K562 (cell line): ENCODE results near the gene PTP4A2. TPM values are rescaled to one million over a fixed set of nuclear protein-coding genes. Genes with fewer than 3 reads are reported as not detected.

Experiments used
- E2F6 ChIP-seq, 2 experiments: IDR thresholded peaks; 2 replicates each; pipeline ENCODE4 v1.6.1; 2011; ENCODE audit warnings: borderline replicate concordance in 1 of 2, control low read depth in 1 of 2, low read depth in 1 of 2, low read length in 1 of 2, mild to moderate bottlenecking in 1 of 2, mixed read lengths in 1 of 2, moderate library complexity in 1 of 2; ENCODE audit not compliant: insufficient read depth in 1 of 2, insufficient read length in 1 of 2, poor library complexity in 1 of 2, severe bottlenecking in 1 of 2; ENCODE audit errors: extremely low read depth in 1 of 2
- ESRRB ChIP-seq: fragments of 250-450 bp; sonication (Bioruptor Pico); IDR thresholded peaks from 2 replicates; pipeline ENCODE4 v1.5.0; 2020; ENCODE audit warnings: mild to moderate bottlenecking, moderate library complexity, borderline replicate concordance
- ETV6 ChIP-seq, 3 experiments: fragments of 150-350 bp in 1 of 3; sonication (generic) in 1 of 3; formaldehyde crosslinking in 1 of 3; IDR thresholded peaks; 2 replicates each; pipeline versions ENCODE4 v1.6.1 to v1.8.0; 2014 to 2022; ENCODE audit warnings: borderline replicate concordance in 2 of 3, low read depth in 2 of 3, antibody characterized with exemption in 1 of 3, low read length in 1 of 3, mild to moderate bottlenecking in 1 of 3, missing genetic modification reagents in 1 of 3
- EZH2 ChIP-seq: IDR thresholded peaks from 2 replicates; pipeline ENCODE4 v1.6.1; 2012; ENCODE audit warnings: low read depth, mild to moderate bottlenecking, inconsistent platforms, low read length, borderline replicate concordance
- FOS ChIP-seq: IDR thresholded peaks from 3 replicates; pipeline ENCODE4 v1.6.1; 2011; ENCODE audit not compliant: insufficient read length; ENCODE audit errors: extremely low read depth
- HDGF ChIP-seq: fragments of 450-650 bp; IDR thresholded peaks from 2 replicates; pipeline ENCODE4 v1.6.1; 2016
- ILF3 ChIP-seq: fragments of 450-650 bp; IDR thresholded peaks from 2 replicates; pipeline ENCODE4 v1.6.1; 2018; ENCODE audit warnings: antibody characterized with exemption, mild to moderate bottlenecking, moderate library complexity, borderline replicate concordance
- SMAD1 ChIP-seq: fragments of 150-350 bp; IDR thresholded peaks from 2 replicates; pipeline ENCODE4 v1.6.1; 2014; ENCODE audit warnings: low read length, low read depth; ENCODE audit not compliant: partially characterized antibody
- ZBTB8A ChIP-seq: fragments of 450-650 bp; IDR thresholded peaks from 2 replicates; pipeline ENCODE4 v1.6.1; 2018; ENCODE audit warnings: mild to moderate bottlenecking, moderate library complexity; ENCODE audit not compliant: partially characterized antibody
- ZNF79 ChIP-seq: fragments of 250-450 bp; sonication (Bioruptor Pico); IDR thresholded peaks from 2 replicates; pipeline ENCODE4 v1.4.0; 2020; ENCODE audit warnings: low read depth, mild to moderate bottlenecking, moderate library complexity
- polyA plus RNA-seq, 8 experiments: library from polyadenylated mRNA; depleted of rRNA in 4 of 8; stranded (reverse) in 5 of 8; unstranded in 3 of 8; fragments of >200 nt; fragmentation: Nextera tagmentation in 2 of 8; fragmentation: Illumina TruSeq in 1 of 8; extraction: Ambion mirVana in 2 of 8; extraction: Trizol in 1 of 8; gene quantifications; 2 replicates each; pipeline versions ENCODE4 v1.2.1 to v1.2.3, GENCODE V29; 2011 to 2014; ENCODE audit warnings: inconsistent platforms in 1 of 8, missing spikeins in 1 of 8
- total RNA-seq, 7 experiments: library from RNA; depleted of rRNA in 6 of 7; stranded (reverse); fragments of >200 nt in 6 of 7; fragmentation: Illumina TruSeq in 2 of 7; extraction: Trizol in 2 of 7; gene quantifications; 2 replicates each; pipeline versions ENCODE4 v1.2.1 to v1.2.3, GENCODE V29; 2011 to 2021; ENCODE audit warnings: low replicate concordance in 1 of 7
- TF ChIP-seq, protein P1 (sequence below): fragments of 250-450 bp; sonication (Bioruptor Pico); IDR thresholded peaks from 2 replicates; pipeline ENCODE4 v1.4.0; 2020; ENCODE audit warnings: mild to moderate bottlenecking, moderate library complexity
- TF ChIP-seq, protein P2 (sequence below): sonication (generic); formaldehyde crosslinking; IDR thresholded peaks from 2 replicates; pipeline ENCODE4 v1.8.0; 2022; ENCODE audit warnings: mild to moderate bottlenecking, missing genetic modification reagents
- TF ChIP-seq, protein P3 (sequence below): sonication (generic); formaldehyde crosslinking; IDR thresholded peaks from 2 replicates; pipeline ENCODE4 v1.8.1; 2022; ENCODE audit warnings: missing genetic modification reagents
- TF ChIP-seq, protein P4 (sequence below): fragments of 450-650 bp; IDR thresholded peaks from 2 replicates; pipeline ENCODE4 v1.6.1; 2016; ENCODE audit warnings: antibody characterized with exemption

Gene PTP4A2
- total and polyA plus RNA-seq, 9 of the 15 experiments (the other 6 are each of a cell fraction or from before 2014, with no cell fraction given), result 197 to 870 (median 480) TPM

DNA sequence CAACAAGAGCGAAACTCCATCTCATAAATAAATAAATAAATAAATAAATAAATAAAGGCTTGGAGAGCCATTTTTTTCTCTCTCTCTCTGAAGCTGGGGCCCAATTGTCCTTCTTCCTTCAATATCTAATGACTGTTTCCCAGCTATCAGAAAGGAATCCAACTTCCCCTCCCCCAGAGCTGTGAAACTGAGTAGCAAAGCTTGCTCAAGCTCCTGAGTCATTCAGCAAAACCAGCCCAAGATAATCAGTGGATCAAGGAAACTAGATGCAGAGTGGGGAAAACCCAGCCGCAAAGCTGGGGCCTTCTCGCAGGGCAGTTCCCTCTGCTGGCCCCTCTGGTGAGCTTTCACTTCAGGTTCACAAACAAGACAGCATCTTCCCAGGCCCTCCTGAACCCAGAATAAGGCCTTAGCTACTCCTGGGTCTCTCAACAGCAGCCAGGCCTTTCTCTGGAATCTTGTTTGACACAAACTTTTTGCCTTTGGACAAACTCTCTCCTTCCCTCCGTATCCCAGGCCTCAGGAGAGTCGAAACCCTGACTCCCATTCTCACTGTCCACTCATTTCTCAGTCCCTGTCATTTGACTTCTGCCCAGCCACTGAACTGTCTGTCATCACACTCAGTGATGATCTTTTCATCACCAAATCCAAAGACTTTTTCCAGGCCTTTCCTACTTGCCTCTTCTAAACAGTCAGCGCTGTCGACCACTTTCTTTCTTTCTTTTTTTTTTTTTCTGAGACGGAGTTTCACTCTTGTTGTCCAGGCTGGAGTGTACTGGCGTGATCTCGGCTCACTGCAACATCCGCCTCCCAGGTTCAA, 18.0 kb upstream of the PTP4A2 start (continued):
- TF ChIP-seq E2F6 (IDR thresholded peaks at IDR 0.05; ENCODE audit: borderline replicate concordance in 1 of 2, extremely low read depth in 1 of 2, insufficient read depth in 1 of 2, insufficient read length in 1 of 2, low read depth in 1 of 2, low read length in 1 of 2, poor library complexity in 1 of 2, severe bottlenecking in 1 of 2), result peak in 1 of 2 experiments; percentile 26
- TF ChIP-seq ILF3, result no peak
- TF ChIP-seq ESRRB, result no peak
- TF ChIP-seq, protein P1, sequence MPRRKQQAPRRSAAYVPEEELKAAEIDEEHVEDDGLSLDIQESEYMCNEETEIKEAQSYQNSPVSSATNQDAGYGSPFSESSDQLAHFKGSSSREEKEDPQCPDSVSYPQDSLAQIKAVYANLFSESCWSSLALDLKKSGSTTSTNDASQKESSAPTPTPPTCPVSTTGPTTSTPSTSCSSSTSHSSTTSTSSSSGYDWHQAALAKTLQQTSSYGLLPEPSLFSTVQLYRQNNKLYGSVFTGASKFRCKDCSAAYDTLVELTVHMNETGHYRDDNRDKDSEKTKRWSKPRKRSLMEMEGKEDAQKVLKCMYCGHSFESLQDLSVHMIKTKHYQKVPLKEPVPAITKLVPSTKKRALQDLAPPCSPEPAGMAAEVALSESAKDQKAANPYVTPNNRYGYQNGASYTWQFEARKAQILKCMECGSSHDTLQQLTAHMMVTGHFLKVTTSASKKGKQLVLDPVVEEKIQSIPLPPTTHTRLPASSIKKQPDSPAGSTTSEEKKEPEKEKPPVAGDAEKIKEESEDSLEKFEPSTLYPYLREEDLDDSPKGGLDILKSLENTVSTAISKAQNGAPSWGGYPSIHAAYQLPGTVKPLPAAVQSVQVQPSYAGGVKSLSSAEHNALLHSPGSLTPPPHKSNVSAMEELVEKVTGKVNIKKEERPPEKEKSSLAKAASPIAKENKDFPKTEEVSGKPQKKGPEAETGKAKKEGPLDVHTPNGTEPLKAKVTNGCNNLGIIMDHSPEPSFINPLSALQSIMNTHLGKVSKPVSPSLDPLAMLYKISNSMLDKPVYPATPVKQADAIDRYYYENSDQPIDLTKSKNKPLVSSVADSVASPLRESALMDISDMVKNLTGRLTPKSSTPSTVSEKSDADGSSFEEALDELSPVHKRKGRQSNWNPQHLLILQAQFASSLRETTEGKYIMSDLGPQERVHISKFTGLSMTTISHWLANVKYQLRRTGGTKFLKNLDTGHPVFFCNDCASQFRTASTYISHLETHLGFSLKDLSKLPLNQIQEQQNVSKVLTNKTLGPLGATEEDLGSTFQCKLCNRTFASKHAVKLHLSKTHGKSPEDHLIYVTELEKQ (CRISPR knock-in tag), result peak; percentile 49; the same call in 1 of the 2 replicates
- peak; percentile 59 to 76; a peak in 3 of 4 replicates for TF ChIP-seq ETV6 (IDR thresholded peaks at IDR 0.05; ENCODE audit: borderline replicate concordance in 1 of 2, low read depth in 2 of 2, low read length in 1 of 2)
- TF ChIP-seq ETV6 (CRISPR knock-in tag; IDR thresholded peaks at IDR 0.05; ENCODE audit: borderline replicate concordance), result no peak
- TF ChIP-seq, protein P2, sequence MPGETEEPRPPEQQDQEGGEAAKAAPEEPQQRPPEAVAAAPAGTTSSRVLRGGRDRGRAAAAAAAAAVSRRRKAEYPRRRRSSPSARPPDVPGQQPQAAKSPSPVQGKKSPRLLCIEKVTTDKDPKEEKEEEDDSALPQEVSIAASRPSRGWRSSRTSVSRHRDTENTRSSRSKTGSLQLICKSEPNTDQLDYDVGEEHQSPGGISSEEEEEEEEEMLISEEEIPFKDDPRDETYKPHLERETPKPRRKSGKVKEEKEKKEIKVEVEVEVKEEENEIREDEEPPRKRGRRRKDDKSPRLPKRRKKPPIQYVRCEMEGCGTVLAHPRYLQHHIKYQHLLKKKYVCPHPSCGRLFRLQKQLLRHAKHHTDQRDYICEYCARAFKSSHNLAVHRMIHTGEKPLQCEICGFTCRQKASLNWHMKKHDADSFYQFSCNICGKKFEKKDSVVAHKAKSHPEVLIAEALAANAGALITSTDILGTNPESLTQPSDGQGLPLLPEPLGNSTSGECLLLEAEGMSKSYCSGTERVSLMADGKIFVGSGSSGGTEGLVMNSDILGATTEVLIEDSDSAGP (CRISPR knock-in tag), result no peak
- TF ChIP-seq EZH2, result no peak
- no peak for TF ChIP-seq ZBTB8A
- TF ChIP-seq, protein P3, sequence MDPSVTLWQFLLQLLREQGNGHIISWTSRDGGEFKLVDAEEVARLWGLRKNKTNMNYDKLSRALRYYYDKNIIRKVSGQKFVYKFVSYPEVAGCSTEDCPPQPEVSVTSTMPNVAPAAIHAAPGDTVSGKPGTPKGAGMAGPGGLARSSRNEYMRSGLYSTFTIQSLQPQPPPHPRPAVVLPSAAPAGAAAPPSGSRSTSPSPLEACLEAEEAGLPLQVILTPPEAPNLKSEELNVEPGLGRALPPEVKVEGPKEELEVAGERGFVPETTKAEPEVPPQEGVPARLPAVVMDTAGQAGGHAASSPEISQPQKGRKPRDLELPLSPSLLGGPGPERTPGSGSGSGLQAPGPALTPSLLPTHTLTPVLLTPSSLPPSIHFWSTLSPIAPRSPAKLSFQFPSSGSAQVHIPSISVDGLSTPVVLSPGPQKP (CRISPR knock-in tag), result no peak
- TF ChIP-seq ZNF79 (CRISPR knock-in tag), result 0 out of 2 replicates have a peak, but pooled peaks have one; percentile 53
- peak; percentile 45 for TF ChIP-seq FOS
- peak; percentile 94 for TF ChIP-seq HDGF
- TF ChIP-seq, protein P4, sequence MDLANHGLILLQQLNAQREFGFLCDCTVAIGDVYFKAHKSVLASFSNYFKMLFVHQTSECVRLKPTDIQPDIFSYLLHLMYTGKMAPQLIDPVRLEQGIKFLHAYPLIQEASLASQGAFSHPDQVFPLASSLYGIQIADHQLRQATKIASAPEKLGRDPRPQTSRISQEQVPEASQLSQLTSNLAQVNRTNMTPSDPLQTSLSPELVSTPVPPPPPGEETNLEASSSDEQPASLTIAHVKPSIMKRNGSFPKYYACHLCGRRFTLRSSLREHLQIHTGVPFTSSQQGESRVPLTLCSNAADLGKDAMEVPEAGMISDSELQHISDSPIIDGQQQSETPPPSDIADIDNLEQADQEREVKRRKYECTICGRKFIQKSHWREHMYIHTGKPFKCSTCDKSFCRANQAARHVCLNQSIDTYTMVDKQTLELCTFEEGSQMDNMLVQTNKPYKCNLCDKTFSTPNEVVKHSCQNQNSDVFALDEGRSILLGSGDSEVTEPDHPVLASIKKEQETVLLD, result peak; percentile 83; the same call in 1 of the 2 replicates
- peak; percentile 46 for TF ChIP-seq SMAD1
